GM18907 (cell line): ENCODE data around the gene HABP4.

ENCODE experiments used
- ATAC-seq: cut with Tn5 transposase; IDR thresholded peaks from one replicate; pipeline ENCODE4 v1.9.1; 2021; ENCODE audit warnings: mild to moderate bottlenecking, moderate library complexity; ENCODE audit not compliant: unreplicated experiment

The HABP4 gene

GRCh38 chr9:96515621-96516470 lies 65.9 kb downstream of the HABP4 start:
- ATAC-seq = no peak

GRCh38 chr9:96519095-96519494 lies 69.1 kb downstream of the HABP4 start:
- ATAC-seq = no peak

GRCh38 chr9:96519787-96520186 lies 69.8 kb downstream of the HABP4 start:
- ATAC-seq = no peak

GRCh38 chr9:96522366-96522765 lies 72.4 kb downstream of the HABP4 start:
- no peak for ATAC-seq

- no peak for ATAC-seq
These were observed 73.4 kb downstream of the HABP4 start for GRCh38 chr9:96523374-96523773.

- no peak for ATAC-seq
These were observed 74.1 kb downstream of the HABP4 start for GRCh38 chr9:96524045-96524444.

- ATAC-seq = no peak
These were observed 74.8 kb downstream of the HABP4 start for GRCh38 chr9:96524764-96525163.

GRCh38 chr9:96532173-96532572 lies 82.2 kb downstream of the HABP4 start:
- ATAC-seq = no peak

- ATAC-seq = no peak
These were observed 90.1 kb downstream of the HABP4 start for GRCh38 chr9:96540106-96540505.
